ENCODE data around the gene SMIM36. TPM values are rescaled to one million over a fixed set of nuclear protein-coding genes. Genes with fewer than 3 reads are reported as not detected.

SMIM36 gene
- total RNA-seq, 2 experiments from 2014 or later, result not detected

GRCh38 chr17:55444471-55445441, 66.5 kb downstream of the SMIM36 start:
- DNase-seq (no peak), ATAC-seq (no peak)
- H3K36me3 Mint-ChIP-seq (ENCODE audit: low read depth), result no peaks in the 10 kb centered on the region
- H3K4me1 Mint-ChIP-seq (ENCODE audit: low read depth), result no peaks in the 10 kb centered on the region
- no peaks in the 10 kb centered on the region for H3K9me3 Mint-ChIP-seq
- no peak overlapping the region for H3K27ac Mint-ChIP-seq
- intact Hi-C loops (cut with micrococcal nuclease), result no loop called here
- H3K4me3 Mint-ChIP-seq, result no peak overlapping the region
- TF ChIP-seq CTCF (IDR thresholded peaks at IDR 0.05), result no peak
- CTCF ChIA-PET, result interaction anchor here (1.1 kb wide), 1 partner anchor 70 kb away, joined by 3 read pairs; no protein-coding TSS in a partner anchor
- POLR2A ChIA-PET, result no interaction called here
- H3K27me3 Mint-ChIP-seq, result no peaks in the 10 kb centered on the region

GRCh38 chr17:55443904-55444303, 67.3 kb downstream of the SMIM36 start:
- CTCF ChIA-PET, result no interaction called here
- intact Hi-C loops (cut with micrococcal nuclease), result no loop called here
- no peaks in the 10 kb centered on the region for H3K4me1 Mint-ChIP-seq (ENCODE audit: low read depth)
- TF ChIP-seq CTCF (IDR thresholded peaks at IDR 0.05), result no peak
- no peaks in the 10 kb centered on the region for H3K9me3 Mint-ChIP-seq
- POLR2A ChIA-PET, result no interaction called here
- no peak overlapping the region for H3K4me3 Mint-ChIP-seq
- no peak for ATAC-seq
- H3K27ac Mint-ChIP-seq, result no peak overlapping the region
- DNase-seq, result no peak
- H3K36me3 Mint-ChIP-seq (ENCODE audit: low read depth), result no peaks in the 10 kb centered on the region
- peaks cover 1% of the 10 kb centered on the region for H3K27me3 Mint-ChIP-seq

DNA sequence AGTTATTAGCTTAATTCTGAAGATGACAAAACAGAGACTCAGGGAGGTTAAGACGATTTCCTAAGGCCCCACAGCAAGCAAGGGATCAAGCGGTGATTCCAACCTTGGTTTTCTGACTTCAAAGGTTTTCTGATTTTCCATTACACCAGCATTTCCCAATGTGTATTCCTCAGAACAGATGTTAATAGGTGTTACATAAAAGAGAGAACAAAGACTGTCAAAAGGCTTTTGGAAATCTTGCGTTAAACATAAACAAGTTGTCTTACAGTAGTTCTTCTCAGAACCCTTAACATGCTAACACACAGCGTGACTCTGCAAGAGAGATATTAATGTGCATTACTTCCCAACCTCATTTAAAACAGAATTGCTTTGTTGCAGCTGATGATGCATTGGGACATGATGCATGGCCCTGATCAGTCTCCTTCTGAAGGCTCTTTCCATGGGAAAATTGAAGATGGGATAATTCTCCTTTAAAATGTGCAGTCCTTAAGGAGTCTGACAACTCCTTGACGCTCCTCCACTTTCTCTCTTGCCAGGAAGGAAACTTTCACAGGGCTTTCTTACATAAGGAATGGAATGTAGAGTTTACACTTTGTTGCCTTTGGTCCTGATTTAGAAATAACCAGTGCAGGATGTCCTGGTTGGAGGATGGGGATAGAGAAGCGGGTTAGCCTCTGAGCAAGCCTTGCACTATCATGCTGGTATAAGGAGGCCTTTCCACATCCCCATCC, 68.1 kb downstream of the SMIM36 start:
- TF ChIP-seq CTCF (IDR thresholded peaks at IDR 0.05), result no peak
- intact Hi-C loops (cut with micrococcal nuclease), result no loop called here
- H3K36me3 Mint-ChIP-seq (ENCODE audit: low read depth), result no peaks in the 10 kb centered on the region
- ChIA-PET CTCF (interaction anchor here (1.7 kb wide), 1 partner anchor 71 kb away, joined by 7 read pairs; no protein-coding TSS in a partner anchor), POLR2A (no interaction called here)
- DNase-seq, result no peak
- H3K9me3 Mint-ChIP-seq, result no peaks in the 10 kb centered on the region
- H3K4me1 Mint-ChIP-seq (ENCODE audit: low read depth), result no peaks in the 10 kb centered on the region
- H3K27me3 Mint-ChIP-seq, result peaks cover 4% of the 10 kb centered on the region
- ATAC-seq, result no peak
- H3K4me3 Mint-ChIP-seq, result no peak overlapping the region
- H3K27ac Mint-ChIP-seq, result no peak overlapping the region

GRCh38 chr17:55442462-55442861, 68.8 kb downstream of the SMIM36 start:
- CTCF ChIA-PET, result interaction anchor here (1.7 kb wide), 1 partner anchor 72 kb away, joined by 7 read pairs; no protein-coding TSS in a partner anchor
- Mint-ChIP-seq H3K27me3 (peaks cover 4% of the 10 kb centered on the region), H3K4me1 (ENCODE audit: low read depth) (peaks cover under 1% of the 10 kb centered on the region), H3K4me3 (no peak overlapping the region), H3K9me3 (no peaks in the 10 kb centered on the region), H3K36me3 (ENCODE audit: low read depth) (no peaks in the 10 kb centered on the region), H3K27ac (no peak overlapping the region)
- DNase-seq, result no peak
- intact Hi-C loops (cut with micrococcal nuclease), result no loop called here
- no peak for ATAC-seq
- POLR2A ChIA-PET, result no interaction called here
- no peak for TF ChIP-seq CTCF (IDR thresholded peaks at IDR 0.05)

Data from activated CD8-positive, alpha-beta T cell treated with anti-CD3 and anti-CD28 coated beads for 36 hours (primary cell).